ENCODE measurements around the gene ELK1. TPM values are rescaled to one million over a fixed set of nuclear protein-coding genes. Genes with fewer than 3 reads are reported as not detected.

ELK1 gene
- total and polyA plus RNA-seq, 2 of the 8 experiments (the other 6 are each of a cell fraction or from before 2014, with no cell fraction given): 31.9 to 42.2 TPM

GRCh38 chrX:47586043-47586787 is 64.1 kb downstream of the ELK1 start:
- H3K14ac ChIP-seq (ENCODE audit: insufficient read length): no peak overlapping the region
- no peaks in the 10 kb centered on the region for H3K79me2 ChIP-seq (ENCODE audit: control insufficient read depth in 1 of 2, insufficient read depth in 2 of 2, low read length in 2 of 2)
- CTCF ChIA-PET (ENCODE audit: partially characterized antibody): interaction anchor here (0.7 to 1.5 kb wide), 3 partner anchors 18 to 58 kb away, joined by 3 to 4 read pairs (median 3); no protein-coding TSS in a partner anchor
- H2AK5ac ChIP-seq (ENCODE audit: low read depth, low read length): no peak overlapping the region
- H4K91ac ChIP-seq (replicated peaks; ENCODE audit: insufficient read length, low read length): no peak overlapping the region
- no peak overlapping the region for H4K5ac ChIP-seq (ENCODE audit: insufficient read length, low read depth, low read length)
- H3K9ac ChIP-seq (replicated peaks in 1 of 4; ENCODE audit: extremely low read depth in 1 of 4, low read depth in 3 of 4, low read length in 3 of 4): no peak overlapping the region
- no peak overlapping the region for H3K56ac ChIP-seq (replicated peaks; ENCODE audit: insufficient read length, low read depth, low read length)
- no peaks in the 10 kb centered on the region; a peak in 1 of 8 replicates for H3K36me3 ChIP-seq (ENCODE audit: control insufficient read depth in 2 of 4, insufficient read depth in 4 of 4, low read length in 3 of 4)
- no peak overlapping the region for H3K4me3 ChIP-seq (ENCODE audit: extremely low read depth in 1 of 4, insufficient read depth in 2 of 4, low read depth in 3 of 4, low read length in 4 of 4)
- H2BK15ac ChIP-seq (ENCODE audit: low read length): no peak overlapping the region
- no peaks in the 10 kb centered on the region for H3K27me3 ChIP-seq (replicated peaks in 1 of 4; ENCODE audit: control insufficient read depth in 3 of 4, extremely low read depth in 1 of 4, insufficient read depth in 3 of 4, low read length in 3 of 4)
- no peak overlapping the region for H4K8ac ChIP-seq (ENCODE audit: extremely low read depth, insufficient read depth, low read length)
- H2BK12ac ChIP-seq (ENCODE audit: low read depth, low read length): no peak overlapping the region
- no peaks in the 10 kb centered on the region for H3K9me3 ChIP-seq (ENCODE audit: insufficient read depth in 2 of 2, low read depth in 1 of 2, low read length in 1 of 2)
- H4K20me1 ChIP-seq (replicated peaks in 1 of 2; ENCODE audit: control insufficient read depth in 1 of 2, insufficient read depth in 2 of 2, low read length in 2 of 2): no peaks in the 10 kb centered on the region
- POLR2A ChIA-PET (ENCODE audit: partially characterized antibody): interaction anchor here (1.1 kb wide), 2 partner anchors 36 to 39 kb away, joined by 3 to 4 read pairs; no protein-coding TSS in a partner anchor
- FAIRE-seq: no peak
- H2AFZ ChIP-seq (ENCODE audit: low read length): no peak overlapping the region
- H3K79me1 ChIP-seq (ENCODE audit: low read depth, low read length): no peaks in the 10 kb centered on the region
- H2BK20ac ChIP-seq (ENCODE audit: low read length): no peak overlapping the region
- no peak overlapping the region for H2BK5ac ChIP-seq (ENCODE audit: low read depth, low read length)
- H3K23ac ChIP-seq (ENCODE audit: insufficient read length): no peak overlapping the region
- H3K27ac ChIP-seq (ENCODE audit: low read depth, low read length): no peak overlapping the region
- H3K4me2 ChIP-seq (ENCODE audit: insufficient read depth in 1 of 2, low read depth in 2 of 2, low read length in 2 of 2): no peak overlapping the region
- H2BK120ac ChIP-seq (replicated peaks; ENCODE audit: low read depth, low read length): no peak overlapping the region
- no peak overlapping the region for H3K18ac ChIP-seq (ENCODE audit: extremely low read depth, low read length)
- 85% methylated on average over 10 of the region's 11 CpGs; no CpG with 5 or more reads in 1 of the 2 experiments for WGBS, 2 experiments (ENCODE audit: extremely low coverage in 1 of 2, insufficient coverage in 1 of 2, insufficient read length in 1 of 2, insufficient replicate concordance in 2 of 2, low coverage in 1 of 2, low lambda C conversion rate in 2 of 2, missing lambda C conversion rate in 1 of 2)
- DNase-seq (ENCODE audit: low read depth in 1 of 2, low spot score in 2 of 2): no peak
- no peaks in the 10 kb centered on the region; the same call in 1 of the 2 replicates for H3K23me2 ChIP-seq (ENCODE audit: low read depth, low read length)
- no peak overlapping the region for H3K4ac ChIP-seq (replicated peaks; ENCODE audit: insufficient read length, low read depth, low read length)
- H3K4me1 ChIP-seq (replicated peaks in 1 of 4; ENCODE audit: control insufficient read depth in 3 of 4, insufficient read depth in 4 of 4, low read length in 3 of 4): peaks cover 0 to 3% (median 2%) of the 10 kb centered on the region in 4 experiments; a peak in 2 of 7 replicates
- TF ChIP-seq CHD2 (IDR thresholded peaks at IDR 0.05; ENCODE audit: low read length) (no peak), SUZ12 (IDR thresholded peaks at IDR 0.05; ENCODE audit: low read length) (no peak), GABPA (IDR thresholded peaks at IDR 0.05; ENCODE audit: borderline replicate concordance, insufficient read depth, low read length) (no peak), CBX8 (IDR thresholded peaks at IDR 0.05; ENCODE audit: borderline replicate concordance, low read depth, low read length) (no peak), SP1 (IDR thresholded peaks at IDR 0.05; ENCODE audit: low read depth, low read length) (no peak), KDM5A (IDR thresholded peaks at IDR 0.05; ENCODE audit: low read length) (no peak), RBBP5 (IDR thresholded peaks at IDR 0.05; ENCODE audit: borderline replicate concordance, low read depth, low read length) (no peak), SRF (IDR thresholded peaks at IDR 0.05; ENCODE audit: low read depth, low read length) (no peak), EZH2 (IDR thresholded peaks at IDR 0.05; ENCODE audit: low read depth, low read length, severe bottlenecking) (no peak), TEAD4 (IDR thresholded peaks at IDR 0.05; ENCODE audit: low read depth, low read length) (no peak), EGR1 (IDR thresholded peaks at IDR 0.05; ENCODE audit: borderline replicate concordance, low read depth, low read length) (no peak), SAP30 (IDR thresholded peaks at IDR 0.05; ENCODE audit: insufficient read depth, insufficient replicate concordance, low read length) (no peak), POLR2A (IDR thresholded peaks at IDR 0.05; ENCODE audit: control extremely low read depth in 1 of 2, low read depth in 2 of 2, low read length in 2 of 2) (no peak)

Measured in H1 (cell line).